Measurements from ENCODE around the gene ANKRD11.
"Not testable (repeated sequence)": the region's sequence is repeated elsewhere in the genome, so short reads cannot be mapped to it uniquely, and the experiment has no call there.

The ANKRD11 gene

DNA sequence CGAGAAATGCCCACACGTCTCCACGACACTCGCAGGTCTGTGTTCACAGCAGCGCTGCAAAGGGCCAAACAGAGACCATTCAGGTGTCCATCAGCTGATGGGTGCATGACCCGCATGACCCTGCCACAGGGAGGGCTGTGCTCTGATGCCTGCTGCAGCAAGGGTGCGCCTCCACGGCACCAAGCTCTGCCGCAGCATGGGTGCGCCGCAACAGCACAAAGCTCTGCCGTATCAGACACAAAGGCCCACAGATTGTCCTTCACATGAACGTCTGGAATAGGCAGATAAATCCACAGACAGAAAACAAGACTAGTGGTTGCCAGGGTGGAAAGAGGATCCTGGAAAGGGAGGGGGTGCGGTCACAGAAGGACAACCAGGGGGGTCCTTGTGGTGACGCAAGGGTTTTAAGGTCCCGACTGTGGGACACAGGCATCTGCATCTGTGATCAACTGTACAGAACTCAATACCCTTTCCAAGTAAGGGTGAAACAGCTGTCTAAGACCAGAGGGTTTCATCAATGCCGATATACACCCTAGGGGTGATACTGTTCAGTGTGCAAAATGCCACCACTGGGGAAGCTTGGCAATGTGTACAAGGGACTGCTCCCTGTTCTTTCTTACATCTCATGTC, 121.0 kb downstream of the ANKRD11 start:
- in situ Hi-C loops (cut with MboI; ENCODE audit: low sequenced_read_pairs) = no loop called here

DNA sequence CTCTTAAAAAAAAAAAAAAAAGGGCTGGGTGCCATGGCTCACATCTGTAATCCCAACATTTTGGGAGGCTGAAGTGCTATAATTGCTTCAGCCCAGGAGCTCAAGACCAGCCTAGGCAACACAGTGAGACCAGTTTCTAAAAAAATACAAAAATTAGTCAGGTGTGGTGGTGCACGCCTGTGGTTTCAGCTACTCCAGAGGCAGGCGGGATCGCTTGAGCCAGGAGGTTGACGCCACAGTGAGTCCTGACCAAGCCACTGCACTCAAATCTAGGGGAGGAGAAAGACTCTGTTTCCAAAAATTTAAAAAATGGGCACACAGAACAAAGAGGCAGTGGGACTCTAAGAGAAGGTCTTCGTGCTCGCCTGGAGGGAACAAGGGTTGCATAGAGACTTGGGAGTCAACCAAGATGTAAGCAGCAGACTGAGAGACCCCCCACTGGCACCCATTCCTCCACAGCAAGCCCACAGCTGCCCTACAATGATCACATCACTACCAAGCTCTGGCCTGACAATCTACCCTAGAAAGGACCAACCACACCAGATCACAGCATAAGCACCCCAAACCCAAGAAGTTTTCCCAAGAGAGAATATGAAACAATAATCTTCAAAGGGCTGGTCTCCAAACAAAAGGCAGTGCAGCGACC, 121.6 kb downstream of the ANKRD11 start:
- in situ Hi-C loops (cut with MboI; ENCODE audit: low sequenced_read_pairs) = no loop called here

DNA sequence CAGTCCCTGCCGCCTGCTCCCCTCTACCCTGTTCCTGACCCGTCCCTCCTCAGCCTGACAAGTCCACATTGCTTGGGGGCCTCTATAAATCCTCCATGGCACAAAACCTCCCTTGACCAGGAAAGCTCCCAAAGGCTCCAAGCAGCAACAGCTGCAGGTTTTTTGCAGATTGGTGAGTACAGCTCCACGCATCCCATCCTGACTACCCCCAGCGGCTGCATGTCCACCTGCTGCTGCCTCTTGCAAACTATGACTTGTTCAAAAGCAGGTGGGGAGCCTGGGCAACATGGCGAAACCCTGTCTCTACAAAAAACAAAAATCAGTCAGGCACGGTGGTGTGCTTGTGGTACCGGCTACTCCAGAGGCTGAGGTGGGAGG, 122.8 kb downstream of the ANKRD11 start:
- in situ Hi-C loops (cut with MboI; ENCODE audit: low sequenced_read_pairs) = no loop called here

DNA sequence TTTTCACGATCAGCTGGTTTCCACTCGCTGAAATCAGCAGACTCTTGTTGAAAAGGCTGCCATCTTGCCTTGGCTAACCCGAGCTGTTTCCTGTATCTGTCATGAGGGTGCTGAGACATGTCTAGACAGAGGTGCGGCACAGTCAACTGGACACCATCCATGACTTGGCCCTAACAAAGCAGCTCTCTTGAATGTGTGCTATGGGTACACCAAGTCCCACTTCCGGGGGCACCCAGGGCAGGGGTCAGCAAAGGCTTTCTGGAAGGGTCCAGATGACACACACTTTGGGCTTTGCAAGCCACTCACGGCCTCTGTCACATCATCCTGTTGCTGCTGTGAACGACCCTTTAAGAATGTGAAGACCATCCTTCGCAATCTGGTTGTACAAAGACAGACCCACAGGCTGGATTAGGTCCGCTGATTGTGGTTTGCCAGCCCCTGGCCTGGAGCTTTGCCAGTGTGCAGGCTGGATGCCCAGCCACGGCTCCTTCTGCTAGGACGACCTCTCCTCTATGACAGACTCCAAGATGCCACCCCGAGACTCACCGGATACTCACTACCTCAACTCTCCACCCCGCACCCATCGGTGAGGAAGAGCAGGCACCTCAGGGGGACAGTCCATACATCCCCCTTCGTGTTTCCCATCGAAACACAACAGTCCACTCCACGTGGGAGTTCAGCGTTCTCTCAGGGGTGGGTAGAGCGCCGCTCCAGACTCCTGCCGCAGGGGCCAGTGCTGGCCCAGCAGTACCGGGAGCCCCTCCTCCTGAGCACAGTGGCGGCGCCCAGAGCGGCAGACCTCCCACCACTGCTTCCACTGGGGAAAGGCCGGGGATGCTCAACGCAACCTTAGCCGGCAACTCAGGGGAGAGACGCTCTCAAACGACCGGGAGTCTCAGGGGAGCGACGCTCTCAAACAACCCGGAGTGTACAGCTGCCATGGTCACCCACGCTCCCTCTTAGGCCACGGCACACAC, 123.5 kb downstream of the ANKRD11 start:
- in situ Hi-C loops (cut with MboI; ENCODE audit: low sequenced_read_pairs) = no loop called here

DNA sequence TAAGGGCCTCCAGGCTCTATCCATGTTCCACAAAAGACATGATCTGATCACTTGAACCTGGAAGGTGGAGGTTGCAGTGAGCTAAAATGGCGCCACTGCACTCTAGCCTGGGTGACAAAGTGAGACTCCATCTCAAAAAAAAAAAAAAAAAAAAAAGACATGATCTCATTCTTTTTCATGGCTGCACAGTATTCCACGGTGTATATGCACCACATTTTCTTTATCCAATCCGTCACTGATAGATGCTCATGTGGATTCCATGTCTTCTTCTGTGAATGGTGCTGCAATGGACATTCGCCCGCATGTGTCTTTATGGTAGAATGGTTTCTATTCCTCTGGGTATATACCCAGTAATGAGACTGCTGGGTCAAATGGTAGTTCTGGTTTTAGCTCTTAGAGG, 124.4 kb downstream of the ANKRD11 start:
- in situ Hi-C loops (cut with MboI; ENCODE audit: low sequenced_read_pairs) = no loop called here

DNA sequence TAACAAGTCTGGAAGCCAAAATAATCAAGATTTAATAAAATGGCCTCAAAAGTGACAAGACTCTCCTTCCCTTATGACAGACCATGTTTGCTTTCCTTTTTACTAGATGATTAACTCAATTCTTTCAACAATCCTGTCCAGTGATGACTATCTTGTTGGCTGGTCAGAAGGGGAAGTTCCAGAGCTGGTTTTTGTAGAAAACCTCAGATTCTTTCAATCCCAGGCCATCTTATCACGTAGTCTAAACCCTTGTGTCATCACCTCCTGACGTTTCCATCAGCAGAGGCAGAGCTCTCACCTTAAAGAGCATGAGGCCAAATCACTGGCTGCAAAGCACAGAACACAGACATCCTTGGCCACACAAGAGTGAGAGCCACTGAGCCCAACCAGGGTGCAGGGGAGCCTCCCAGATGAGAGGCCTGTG, 125.3 kb downstream of the ANKRD11 start:
- in situ Hi-C loops (cut with MboI; ENCODE audit: low sequenced_read_pairs) = no loop called here

DNA sequence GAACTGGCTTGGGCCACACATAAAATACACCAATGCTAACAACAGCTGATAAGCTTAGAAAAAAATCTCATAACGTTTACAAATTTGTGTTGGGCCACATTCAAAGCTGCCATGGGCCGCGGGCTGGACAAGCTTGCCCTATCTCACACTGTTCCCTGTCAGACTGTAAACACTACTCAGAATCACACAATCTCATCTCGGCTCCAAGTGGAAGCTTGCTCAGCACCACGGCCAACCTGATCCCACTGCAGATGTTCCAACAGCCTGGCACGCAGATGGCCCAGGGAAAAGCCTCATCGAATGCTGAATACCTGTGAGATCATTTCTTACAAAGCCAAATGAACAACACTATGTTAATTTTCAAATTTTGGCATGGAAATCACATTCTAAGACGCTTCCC, 125.8 kb downstream of the ANKRD11 start:
- in situ Hi-C loops (cut with MboI; ENCODE audit: low sequenced_read_pairs) = no loop called here

DNA sequence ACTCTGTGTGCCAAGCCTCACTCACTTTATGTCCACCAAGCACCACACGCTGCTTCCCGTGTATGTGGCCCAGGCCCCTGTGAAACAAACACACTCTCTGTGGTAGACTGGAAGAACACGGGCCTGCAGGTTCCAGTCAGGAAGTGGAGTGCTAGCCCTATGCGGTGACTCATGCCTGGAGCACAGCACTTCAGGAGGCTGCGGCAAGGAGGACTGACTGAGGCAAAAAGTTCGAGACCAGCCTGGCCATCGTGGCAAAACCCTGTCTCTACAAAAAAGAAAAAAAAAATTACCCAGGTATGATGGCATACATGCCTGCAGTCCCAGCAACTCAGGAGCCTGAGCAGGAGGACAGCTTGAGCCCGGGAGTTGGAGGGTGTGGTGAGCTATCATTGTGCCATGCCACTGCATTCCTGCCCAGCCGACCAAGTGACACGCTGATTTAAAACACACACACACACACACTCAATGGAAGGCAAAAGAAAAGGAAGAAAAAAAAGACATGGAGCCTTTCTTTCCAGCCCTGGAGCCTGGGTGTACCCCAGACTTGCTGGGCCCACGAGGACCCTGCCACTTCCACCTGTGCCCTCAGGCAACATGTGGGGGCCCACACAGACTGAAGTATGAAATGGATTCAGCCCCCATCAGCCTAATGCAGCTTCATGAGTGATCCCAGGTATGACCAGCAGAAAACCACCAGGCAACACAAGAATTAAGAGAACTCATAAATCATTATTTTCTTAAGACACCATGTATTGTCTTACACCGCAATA, 126.6 kb downstream of the ANKRD11 start:
- in situ Hi-C loops (cut with MboI; ENCODE audit: low sequenced_read_pairs) = no loop called here

DNA sequence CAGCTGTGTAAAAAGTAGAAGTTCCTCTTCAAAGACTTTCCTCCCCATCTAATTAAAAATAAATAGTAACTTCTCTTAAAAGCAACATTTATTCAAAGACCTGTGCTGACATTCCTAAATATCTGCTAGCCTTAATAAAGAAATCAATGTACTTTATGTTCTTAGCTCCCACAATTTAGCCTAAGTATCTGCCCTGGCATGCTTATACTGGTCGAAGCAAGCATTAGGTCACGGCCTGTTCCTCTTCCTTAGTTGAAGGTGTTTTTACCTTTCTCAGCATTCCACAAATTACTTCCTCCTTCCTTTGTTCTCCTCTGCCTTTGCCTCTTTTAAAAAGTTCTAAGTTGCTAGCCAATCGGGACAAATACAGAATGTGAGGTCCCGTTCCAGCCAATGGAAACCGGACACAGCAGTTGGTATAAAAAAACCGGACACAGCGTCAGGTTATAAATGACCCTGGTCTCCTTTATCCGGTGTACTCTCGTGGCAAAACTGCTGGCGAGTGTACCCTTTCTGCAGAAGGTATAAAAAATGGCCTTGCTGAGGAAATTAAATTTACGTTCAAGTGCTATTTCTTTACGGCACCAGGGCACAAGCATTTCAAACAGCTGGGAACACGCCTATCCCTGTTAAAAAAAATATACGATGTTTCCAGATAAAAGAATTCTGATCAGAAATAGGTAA, 127.7 kb downstream of the ANKRD11 start:
- in situ Hi-C loops (cut with MboI; ENCODE audit: low sequenced_read_pairs) = not testable (repeated sequence)

DNA sequence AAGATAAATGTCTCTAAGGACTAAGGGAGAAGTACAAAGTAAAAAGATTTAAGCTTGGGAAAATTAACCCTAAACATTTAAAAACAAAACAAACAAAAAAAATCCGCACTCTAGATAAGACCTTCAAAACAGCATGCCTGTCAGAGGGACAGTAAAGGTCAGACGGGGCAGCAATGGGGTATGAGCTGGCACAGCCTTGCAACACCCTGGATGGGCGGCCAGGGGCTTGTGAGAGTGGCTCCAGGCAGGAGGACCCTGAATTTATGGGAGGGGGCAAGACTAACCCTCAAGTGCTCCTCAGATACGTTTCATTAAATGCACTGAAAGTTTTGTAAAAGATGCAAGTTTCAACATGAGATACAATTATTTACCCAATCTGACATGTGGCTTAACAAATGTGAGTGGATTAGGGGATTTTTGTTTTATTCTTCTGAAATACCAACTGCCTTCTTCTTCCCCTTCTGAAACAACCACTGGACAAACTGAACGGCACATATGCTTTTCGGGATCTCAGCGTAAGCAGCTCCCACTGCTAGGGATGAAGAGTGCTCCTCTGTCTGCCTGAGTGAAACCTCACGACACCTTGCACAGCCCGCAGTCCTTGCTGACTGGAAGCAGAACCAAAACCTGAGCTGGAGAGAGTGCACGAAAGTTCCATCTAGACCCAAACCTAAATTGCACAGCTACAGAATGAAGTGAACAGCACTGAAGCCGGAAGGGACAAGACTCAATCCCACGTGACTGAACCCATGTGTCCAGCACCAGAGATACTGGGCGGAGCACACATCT, 128.4 kb downstream of the ANKRD11 start:
- in situ Hi-C loops (cut with MboI; ENCODE audit: low sequenced_read_pairs) = no loop called here

DNA sequence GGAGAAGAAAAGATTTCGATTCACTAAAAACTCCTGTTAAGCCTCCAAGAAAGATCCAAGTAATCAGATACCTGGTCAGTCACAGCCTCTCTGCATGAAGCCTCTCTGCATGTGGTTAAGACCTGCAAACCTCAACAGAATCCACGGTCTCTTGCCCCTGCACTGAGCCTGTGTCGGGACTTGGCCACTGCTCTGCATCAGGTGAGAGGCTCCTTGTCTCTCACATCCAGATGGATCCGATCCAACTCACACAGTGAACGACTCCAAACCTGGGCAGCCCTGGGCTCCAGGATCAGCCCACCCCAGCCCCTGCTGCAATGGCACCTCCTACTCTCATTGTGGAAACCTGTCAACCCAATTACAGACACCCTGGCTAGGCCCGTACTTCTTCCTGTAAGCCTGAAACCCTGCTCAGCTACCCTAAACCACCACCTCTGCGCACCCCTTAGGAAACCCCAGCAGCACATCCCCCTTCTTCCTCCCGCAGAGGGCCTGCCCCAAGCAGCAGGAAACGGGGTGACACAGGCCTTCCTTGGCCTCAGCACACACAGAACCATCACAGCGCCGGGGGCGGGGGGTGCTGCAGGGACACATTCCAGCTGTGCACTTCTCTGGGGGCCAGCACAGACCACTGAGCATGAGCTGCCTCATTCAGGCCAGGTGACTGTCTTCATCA, 129.5 kb downstream of the ANKRD11 start:
- in situ Hi-C loops (cut with MboI; ENCODE audit: low sequenced_read_pairs) = no loop called here

DNA sequence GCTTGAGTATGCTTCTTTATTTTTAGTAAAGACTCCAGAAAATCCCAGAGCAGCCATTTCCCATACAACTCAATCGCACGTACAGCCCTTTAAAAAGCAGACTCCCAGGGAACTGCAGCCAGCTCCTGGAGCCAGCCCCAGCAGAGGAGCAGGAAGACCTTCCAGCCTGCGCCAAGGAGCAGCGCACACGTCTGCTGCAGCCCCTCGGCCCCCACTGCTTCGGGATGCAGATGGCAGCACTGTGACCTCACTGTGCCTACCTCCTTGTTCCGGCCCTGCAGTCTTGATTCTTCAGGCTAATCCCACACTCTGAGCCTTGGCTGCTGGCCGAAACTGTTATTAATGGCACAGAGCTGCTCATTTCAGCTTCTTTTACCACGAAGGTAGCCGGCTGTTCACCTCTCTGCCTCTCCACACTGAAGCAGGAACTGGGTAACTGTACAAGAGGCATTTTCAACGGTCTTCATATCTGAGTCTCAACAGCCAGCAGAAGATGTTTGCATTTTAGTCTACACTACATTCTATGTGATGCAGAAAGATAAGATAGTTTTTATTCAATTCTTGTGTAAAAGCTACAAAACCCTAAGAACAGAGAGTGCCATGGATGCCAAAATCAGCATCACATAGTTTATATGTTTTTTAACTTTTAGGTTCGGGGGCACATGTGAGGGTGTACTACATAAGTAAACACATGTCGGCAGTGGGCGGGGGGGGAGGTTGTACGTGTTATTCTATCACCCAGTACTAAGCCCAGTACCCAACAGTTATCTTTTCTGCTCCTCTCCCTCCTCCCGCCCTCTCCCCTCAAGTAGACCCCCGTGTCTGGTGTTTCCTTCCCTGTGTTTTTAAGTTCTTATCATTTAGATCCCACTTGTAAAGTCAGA, 130.9 kb downstream of the ANKRD11 start:
- in situ Hi-C loops (cut with MboI; ENCODE audit: low sequenced_read_pairs) = no loop called here

DNA sequence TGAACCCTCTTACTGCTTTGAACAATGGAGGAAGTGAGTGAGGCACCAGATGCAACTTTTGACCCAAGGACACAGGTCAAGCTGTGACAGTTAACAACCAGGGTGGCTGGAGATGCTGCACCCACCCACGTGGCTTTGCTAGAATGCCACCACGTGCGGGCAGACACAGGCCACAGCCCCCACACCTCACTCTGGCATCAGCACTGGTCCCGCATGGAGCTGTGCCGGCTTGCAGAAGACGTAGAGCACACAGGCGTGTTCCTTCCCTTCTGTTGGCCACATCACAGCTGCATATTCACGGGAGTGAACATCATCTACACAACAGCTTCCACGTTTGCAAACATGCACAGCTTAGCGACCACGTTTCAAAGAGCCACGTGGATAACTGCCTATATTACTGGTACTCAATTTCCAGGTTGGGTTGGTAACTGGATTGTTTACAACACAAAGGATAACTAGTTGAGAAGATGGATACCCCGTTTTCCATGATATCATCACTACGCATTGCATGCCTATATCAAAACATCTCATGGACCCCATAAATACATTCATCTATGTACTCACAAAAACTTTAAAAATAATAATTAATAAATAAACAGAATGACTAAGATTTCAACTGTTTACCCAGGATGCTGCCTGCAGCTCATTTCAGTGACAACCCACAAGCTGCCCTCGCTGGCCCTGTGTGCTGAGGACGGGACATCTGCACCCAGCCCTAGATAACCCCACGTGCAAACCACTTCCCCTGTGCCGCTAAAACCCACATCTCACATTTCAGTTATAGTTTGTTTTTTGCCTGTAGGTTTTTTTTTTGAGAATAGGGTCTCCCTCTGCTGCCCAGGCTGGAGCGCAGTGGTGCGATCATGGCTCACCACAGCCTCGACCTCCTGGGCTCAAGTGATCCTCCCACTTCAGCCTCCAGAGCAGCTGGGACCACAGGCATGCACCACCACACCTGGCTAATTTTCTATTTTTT, 132.0 kb downstream of the ANKRD11 start:
- in situ Hi-C loops (cut with MboI; ENCODE audit: low sequenced_read_pairs) = no loop called here

DNA sequence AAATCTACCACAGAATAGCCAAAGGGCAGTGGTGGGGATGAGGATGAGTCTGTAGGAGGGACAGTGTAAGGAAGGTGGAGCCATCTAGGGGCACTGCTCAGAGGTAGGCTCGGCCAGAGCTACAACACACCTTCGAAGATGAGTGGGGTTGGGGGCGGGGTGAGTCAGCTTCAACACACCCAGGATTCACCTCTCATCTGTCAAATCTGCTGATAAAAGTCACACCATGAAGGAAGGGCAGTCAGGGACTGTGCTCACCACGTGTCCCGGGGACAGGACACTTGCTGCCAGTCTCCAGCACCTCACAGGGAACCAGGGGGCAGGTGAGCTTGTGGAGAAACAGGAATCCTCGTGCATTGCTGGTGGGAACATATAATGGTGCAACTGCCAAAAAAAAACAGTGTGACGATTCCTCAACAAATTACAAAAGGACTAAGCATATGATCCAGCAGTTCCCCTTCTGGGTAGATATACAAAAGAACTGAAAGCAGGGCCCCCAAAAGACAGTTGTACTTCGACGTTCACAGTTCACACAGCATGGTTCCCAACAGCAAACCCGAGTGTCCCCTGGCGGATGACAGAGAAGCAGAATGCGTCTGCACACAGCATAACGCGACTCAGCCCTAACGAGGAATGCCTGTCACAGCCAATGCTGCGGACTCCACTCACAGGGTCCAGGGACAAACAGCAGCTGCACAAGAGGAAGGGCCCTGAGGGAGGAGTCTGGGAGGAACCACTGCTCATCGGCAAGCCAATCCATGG, 133.1 kb downstream of the ANKRD11 start:
- in situ Hi-C loops (cut with MboI; ENCODE audit: low sequenced_read_pairs) = no loop called here

DNA sequence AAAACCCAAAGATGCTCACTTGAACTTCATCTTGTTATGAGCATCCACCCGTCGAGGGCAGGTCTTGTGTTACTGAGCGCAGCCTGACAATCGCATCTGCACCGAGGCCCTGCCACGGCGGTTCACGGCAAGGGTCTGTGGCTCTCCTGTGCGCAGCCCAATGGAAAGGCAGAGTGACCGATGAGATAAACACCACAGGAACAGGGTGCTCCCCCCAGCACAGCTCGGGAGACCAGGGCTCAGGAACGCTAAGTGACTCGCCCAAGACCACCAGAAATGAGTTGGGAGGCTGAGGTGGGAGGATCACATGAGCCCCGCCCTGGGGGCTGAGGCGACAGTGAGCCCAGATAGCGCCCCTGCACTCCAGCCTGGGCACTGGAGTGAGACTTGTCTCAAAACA, 134.7 kb downstream of the ANKRD11 start:
- in situ Hi-C loops (cut with MboI; ENCODE audit: low sequenced_read_pairs) = no loop called here

DNA sequence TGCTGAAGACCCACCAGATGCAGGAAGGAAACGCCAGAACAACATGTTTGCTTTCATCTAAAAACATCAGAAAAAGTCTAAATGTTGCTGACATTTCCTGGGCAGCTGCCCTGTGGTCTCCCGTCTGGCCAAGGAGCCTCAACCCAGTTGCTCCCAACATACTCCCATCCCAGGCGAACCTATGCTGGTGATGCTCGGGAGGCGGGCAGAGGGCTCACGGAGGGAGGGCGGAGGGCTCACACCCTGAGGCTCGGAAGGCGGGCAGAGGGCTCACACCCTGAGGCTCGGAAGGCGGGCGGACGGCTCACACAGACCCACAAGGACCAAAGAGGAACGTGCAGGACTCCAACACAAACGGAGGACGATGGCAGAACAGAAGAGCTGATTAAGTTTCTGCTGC, 135.4 kb downstream of the ANKRD11 start:
- in situ Hi-C loops (cut with MboI; ENCODE audit: low sequenced_read_pairs) = no loop called here

All from HL-60/S4 treated with phorbol 12-myristate 13-acetate at 8.2 ng/mL for 4 days and 3 days (cell line).